H1 (cell line): ENCODE data around the gene CLCA4. TPM values are rescaled to one million over a fixed set of nuclear protein-coding genes. Genes with fewer than 3 reads are reported as not detected.

Experiments used
- CTCF ChIA-PET: fragments of 300-600 bp; sonication (Branson Sonifier 250); formaldehyde crosslinking; loops from one replicate; lab custom pipeline; 2021; ENCODE audit not compliant: partially characterized antibody; lab: Charles Lee
- POLR2A ChIA-PET: fragments of 300-600 bp; sonication (Branson Sonifier 250); formaldehyde crosslinking; loops from one replicate; lab custom pipeline; 2021; ENCODE audit warnings: inconsistent platforms; ENCODE audit not compliant: partially characterized antibody; lab: Charles Lee
- DNase-seq, 2 experiments: peaks; one replicate each; pipeline versions ENCODE4 v3.0.0 to v3.0.0-alpha.2; 2010 to 2022; ENCODE audit warnings: low spot score in 2 of 2, low read depth in 1 of 2, mixed read lengths in 1 of 2
- FAIRE-seq: peaks from 2 replicates; lab custom pipeline; 2011; peaks lifted over from hg19 to GRCh38; lab: Jason Lieb, UNC
- H2AFZ ChIP-seq: 2 replicates; pipeline ENCODE4 v1.8.1; 2012; ENCODE audit warnings: low read length, inconsistent platforms
- H2AK5ac ChIP-seq: 2 replicates; pipeline ENCODE4 v1.6.1; 2013; ENCODE audit warnings: low read depth, low read length
- H2BK120ac ChIP-seq: replicated peaks from 2 replicates; pipeline ENCODE3; 2013; ENCODE audit warnings: low read depth, low read length, inconsistent platforms
- H2BK12ac ChIP-seq: 2 replicates; pipeline ENCODE4 v1.6.1; 2013; ENCODE audit warnings: low read depth, low read length
- H2BK15ac ChIP-seq: 2 replicates; pipeline ENCODE4 v1.6.1; 2013; ENCODE audit warnings: low read length
- H2BK20ac ChIP-seq: 2 replicates; pipeline ENCODE4 v1.6.1; 2013; ENCODE audit warnings: low read length
- H2BK5ac ChIP-seq: 2 replicates; pipeline ENCODE4 v1.6.1; 2013; ENCODE audit warnings: low read depth, low read length
- H3K14ac ChIP-seq: 2 replicates; pipeline ENCODE4 v1.6.1; 2013; ENCODE audit warnings: inconsistent platforms; ENCODE audit not compliant: insufficient read length
- H3K18ac ChIP-seq: 2 replicates; pipeline ENCODE4 v1.6.1; 2013; ENCODE audit warnings: low read length; ENCODE audit errors: extremely low read depth
- H3K23ac ChIP-seq: 2 replicates; pipeline ENCODE4 v1.6.1; 2013; ENCODE audit warnings: inconsistent platforms; ENCODE audit not compliant: insufficient read length
- H3K23me2 ChIP-seq: 2 replicates; pipeline ENCODE4 v1.6.1; 2013; ENCODE audit warnings: low read depth, low read length
- H3K27ac ChIP-seq: 2 replicates; pipeline ENCODE4 v1.6.1; 2011; ENCODE audit warnings: low read depth, low read length, inconsistent platforms
- H3K27me3 ChIP-seq, 4 experiments: replicated peaks in 1 of 4; 1 replicate in 1 of 4; 2 replicates in 3 of 4; pipeline versions ENCODE4 v1.6.1 to v1.8.1; 2011 to 2013; ENCODE audit warnings: low read length in 3 of 4, mild to moderate bottlenecking in 3 of 4, inconsistent platforms in 2 of 4, mixed read lengths in 2 of 4, moderate library complexity in 1 of 4; ENCODE audit not compliant: control insufficient read depth in 3 of 4, insufficient read depth in 3 of 4; ENCODE audit errors: extremely low read depth in 1 of 4
- H3K36me3 ChIP-seq, 4 experiments: 2 replicates each; pipeline versions ENCODE4 v1.6.1 to v1.8.1; 2011 to 2013; ENCODE audit warnings: mild to moderate bottlenecking in 4 of 4, low read length in 3 of 4, moderate library complexity in 2 of 4, control low read depth in 1 of 4, inconsistent platforms in 1 of 4; ENCODE audit not compliant: insufficient read depth in 4 of 4, control insufficient read depth in 2 of 4
- H3K4ac ChIP-seq: replicated peaks from 2 replicates; pipeline ENCODE3; 2013; ENCODE audit warnings: low read length, low read depth, mixed read lengths, inconsistent platforms; ENCODE audit not compliant: insufficient read length
- H3K4me1 ChIP-seq, 4 experiments: replicated peaks in 1 of 4; 1 replicate in 1 of 4; 2 replicates in 3 of 4; pipeline versions ENCODE4 v1.6.1 to v1.8.1; 2011 to 2013; ENCODE audit warnings: low read length in 3 of 4, inconsistent platforms in 2 of 4, mixed read lengths in 1 of 4; ENCODE audit not compliant: insufficient read depth in 4 of 4, control insufficient read depth in 3 of 4
- H3K4me2 ChIP-seq, 2 experiments: 2 replicates each; pipeline versions ENCODE4 v1.6.1 to v1.8.1; 2011 to 2013; ENCODE audit warnings: low read depth in 2 of 2, low read length in 2 of 2, control low read depth in 1 of 2, inconsistent platforms in 1 of 2, mild to moderate bottlenecking in 1 of 2; ENCODE audit not compliant: insufficient read depth in 1 of 2
- H3K4me3 ChIP-seq, 4 experiments: fragments of 200-600, 300-600 bp in 1 of 4; sonication (generic), shearing (Covaris generic), sonication (Bioruptor Twin) in 1 of 4; 2 replicates each; pipeline versions ENCODE4 v1.5.1 to v1.8.1; 2011 to 2016; ENCODE audit warnings: low read length in 4 of 4, low read depth in 3 of 4, control low read depth in 2 of 4, inconsistent platforms in 2 of 4, mild to moderate bottlenecking in 2 of 4, mixed read lengths in 1 of 4, moderate library complexity in 1 of 4; ENCODE audit not compliant: insufficient read depth in 2 of 4; ENCODE audit errors: extremely low read depth in 1 of 4
- H3K56ac ChIP-seq: replicated peaks from 2 replicates; pipeline ENCODE3; 2013; ENCODE audit warnings: low read depth, mild to moderate bottlenecking, mixed read lengths, low read length, inconsistent platforms; ENCODE audit not compliant: insufficient read length
- H3K79me1 ChIP-seq: 2 replicates; pipeline ENCODE4 v1.6.1; 2013; ENCODE audit warnings: low read depth, low read length, control low read depth
- H3K79me2 ChIP-seq, 2 experiments: 2 replicates each; pipeline versions ENCODE4 v1.6.1 to v1.8.1; 2012 to 2013; ENCODE audit warnings: low read length in 2 of 2, mild to moderate bottlenecking in 2 of 2, inconsistent platforms in 1 of 2; ENCODE audit not compliant: insufficient read depth in 2 of 2, control insufficient read depth in 1 of 2
- H3K9ac ChIP-seq, 4 experiments: replicated peaks in 1 of 4; 1 replicate in 1 of 4; 2 replicates in 3 of 4; pipeline versions ENCODE4 v1.6.1 to v1.8.1; 2011 to 2013; ENCODE audit warnings: low read depth in 3 of 4, low read length in 3 of 4, control low read depth in 2 of 4, mild to moderate bottlenecking in 2 of 4, moderate library complexity in 2 of 4, inconsistent platforms in 1 of 4; ENCODE audit errors: extremely low read depth in 1 of 4
- H3K9me3 ChIP-seq, 2 experiments: 2 replicates each; pipeline versions ENCODE4 v1.6.1 to v1.8.1; 2012 to 2013; ENCODE audit warnings: mild to moderate bottlenecking in 2 of 2, moderate library complexity in 2 of 2, control low read depth in 1 of 2, inconsistent platforms in 1 of 2, low read depth in 1 of 2, low read length in 1 of 2, mixed read lengths in 1 of 2; ENCODE audit not compliant: insufficient read depth in 2 of 2
- H4K20me1 ChIP-seq, 2 experiments: replicated peaks in 1 of 2; 2 replicates each; pipeline versions ENCODE3 to v1.8.1; 2011 to 2013; ENCODE audit warnings: inconsistent platforms in 2 of 2, low read length in 2 of 2, mild to moderate bottlenecking in 1 of 2; ENCODE audit not compliant: insufficient read depth in 2 of 2, control insufficient read depth in 1 of 2
- H4K5ac ChIP-seq: 2 replicates; pipeline ENCODE4 v1.6.1; 2013; ENCODE audit warnings: low read length, low read depth, mixed read lengths, inconsistent platforms; ENCODE audit not compliant: insufficient read length
- H4K8ac ChIP-seq: 2 replicates; pipeline ENCODE4 v1.8.0; 2013; ENCODE audit warnings: mild to moderate bottlenecking, moderate library complexity, low read length, inconsistent platforms; ENCODE audit not compliant: insufficient read depth; ENCODE audit errors: extremely low read depth
- H4K91ac ChIP-seq: replicated peaks from 2 replicates; pipeline ENCODE3; 2013; ENCODE audit warnings: low read length, mixed read lengths, inconsistent platforms; ENCODE audit not compliant: insufficient read length
- CBX5 ChIP-seq: fragments of 300-800, 300-1000 bp; sonication (generic); IDR thresholded peaks from 2 replicates; pipeline ENCODE4 v1.7.1; 2016; ENCODE audit warnings: antibody characterized with exemption, low read length, low read depth
- CBX8 ChIP-seq: fragments of 300-800, 300-1000 bp; sonication (generic); IDR thresholded peaks from 2 replicates; pipeline ENCODE4 v1.7.1; 2016; ENCODE audit warnings: low read depth, low read length, borderline replicate concordance
- CREB1 ChIP-seq: IDR thresholded peaks from 2 replicates; pipeline ENCODE4 v1.6.1; 2012; ENCODE audit warnings: inconsistent platforms
- HDAC2 ChIP-seq, 2 experiments: fragments of 300-600 bp in 1 of 2; sonication (generic) in 1 of 2; IDR thresholded peaks; 2 replicates each; pipeline ENCODE4 v1.6.1; 2011 to 2012; ENCODE audit warnings: low read depth in 2 of 2, low read length in 2 of 2, mild to moderate bottlenecking in 2 of 2, moderate library complexity in 2 of 2, borderline replicate concordance in 1 of 2, inconsistent platforms in 1 of 2
- HDAC6 ChIP-seq: IDR thresholded peaks from one replicate; pipeline ENCODE4 v1.7.1; 2012; ENCODE audit warnings: low read depth, mild to moderate bottlenecking, inconsistent platforms, low read length, moderate library complexity
- JUN ChIP-seq: IDR thresholded peaks from 2 replicates; pipeline ENCODE4 v1.6.1; 2011; ENCODE audit warnings: low read depth, mild to moderate bottlenecking, improper control_type of control experiment, low read length
- KDM1A ChIP-seq: fragments of 200-600, 300-600 bp; sonication (generic); IDR thresholded peaks from 2 replicates; pipeline ENCODE4 v1.7.1; 2016; ENCODE audit warnings: mild to moderate bottlenecking, low read length, borderline replicate concordance
- NANOG ChIP-seq: IDR thresholded peaks from 2 replicates; pipeline ENCODE4 v1.6.1; 2011; ENCODE audit warnings: low read length, low read depth, mild to moderate bottlenecking, inconsistent platforms; ENCODE audit not compliant: insufficient read depth, poor library complexity, severe bottlenecking
- POLR2A ChIP-seq, 2 experiments: IDR thresholded peaks; 1 replicate in 1 of 2; 2 replicates in 1 of 2; pipeline ENCODE4 v1.6.1; 2011; ENCODE audit warnings: low read depth in 2 of 2, low read length in 2 of 2, mild to moderate bottlenecking in 2 of 2; ENCODE audit errors: control extremely low read depth in 1 of 2
- RFX5 ChIP-seq: IDR thresholded peaks from 2 replicates; pipeline ENCODE4 v1.6.1; 2011; ENCODE audit warnings: low read depth, low read length, improper control_type of control experiment, borderline replicate concordance
- RNF2 ChIP-seq: fragments of 200-900, 300-1000 bp; sonication (generic); IDR thresholded peaks from 2 replicates; pipeline ENCODE4 v1.7.1; 2016; ENCODE audit warnings: borderline replicate concordance, low read depth, mild to moderate bottlenecking, antibody characterized with exemption, low read length; ENCODE audit not compliant: poor library complexity, severe bottlenecking; ENCODE audit errors: missing control alignments
- SAP30 ChIP-seq: fragments of 300-600 bp; sonication (generic); IDR thresholded peaks from 2 replicates; pipeline ENCODE4 v1.7.1; 2012; ENCODE audit warnings: low read length, moderate library complexity, mild to moderate bottlenecking, inconsistent platforms; ENCODE audit not compliant: insufficient read depth, insufficient replicate concordance
- TAF1 ChIP-seq: IDR thresholded peaks from 2 replicates; pipeline ENCODE4 v1.6.1; 2011; ENCODE audit warnings: mild to moderate bottlenecking, low read depth, low read length
- WGBS, 2 experiments: shearing (Covaris generic) in 1 of 2; methylation state at CpG; one replicate each; pipeline versions ENCODE4 v1.1.6 to v1.1.7; 2013 to 2015; ENCODE audit warnings: low lambda C conversion rate in 2 of 2, mixed read lengths in 2 of 2, inconsistent platforms in 1 of 2, low coverage in 1 of 2, missing lambda C conversion rate in 1 of 2; ENCODE audit not compliant: insufficient replicate concordance in 2 of 2, insufficient coverage in 1 of 2, insufficient read length in 1 of 2; ENCODE audit errors: extremely low coverage in 1 of 2, missing lambda C conversion rate in 1 of 2; 5-methylcytosine and 5-hydroxymethylcytosine counted together
- polyA plus RNA-seq, 7 experiments: library from polyadenylated mRNA; depleted of rRNA in 3 of 7; stranded (reverse) in 5 of 7; unstranded in 2 of 7; fragments of >200 nt in 5 of 7; fragments of 200-250 nt in 2 of 7; gene quantifications; 1 replicate in 5 of 7; 2 replicates in 1 of 7; 4 replicates in 1 of 7; pipeline versions ENCODE4 v1.2.1 to v1.2.3, GENCODE V29; 2011 to 2013; ENCODE audit warnings: missing spikeins in 2 of 7, mixed read lengths in 2 of 7
- total RNA-seq: library from RNA; stranded (reverse); fragmentation: NEBNext Ultra II Directional; extraction: Animal tissue kit (Norgen Biotek cat#: 25700); gene quantifications from 2 replicates; pipeline ENCODE4 v1.2.1, GENCODE V29; 2021
- TF ChIP-seq, protein P1 (sequence below): IDR thresholded peaks from 2 replicates; pipeline ENCODE4 v1.6.1; 2011; ENCODE audit warnings: low read depth, mild to moderate bottlenecking, low read length; ENCODE audit not compliant: insufficient read depth

Gene CLCA4
- total and polyA plus RNA-seq, 2 of the 8 experiments (the other 6 are each of a cell fraction or from before 2014, with no cell fraction given): not detected

DNA sequence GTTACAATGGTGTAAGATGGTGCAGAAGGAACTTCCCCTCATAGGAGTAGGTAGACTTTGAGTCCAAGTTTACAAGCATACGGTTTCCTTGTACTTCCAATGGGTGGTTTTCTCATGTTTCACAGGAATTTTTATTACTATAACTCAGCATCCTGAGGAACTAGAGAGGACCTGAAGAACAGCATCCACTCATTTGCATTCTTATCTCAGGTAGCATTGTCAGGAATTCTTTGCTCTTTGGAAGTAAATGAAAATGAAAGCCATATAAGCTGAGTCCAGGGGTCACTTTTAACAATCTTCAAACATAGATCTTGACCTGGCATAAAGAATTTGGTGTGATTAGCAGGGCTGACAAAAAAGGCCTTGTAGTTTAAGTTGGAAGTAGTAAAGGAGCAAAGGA, 34.4 kb downstream of the CLCA4 start:
- H3K9me3 ChIP-seq: no peaks in the 10 kb centered on the region
- no peak for FAIRE-seq
- H2BK5ac ChIP-seq: no peak overlapping the region
- H4K8ac ChIP-seq: no peak overlapping the region
- no peaks in the 10 kb centered on the region for H3K79me2 ChIP-seq
- no peak for DNase-seq
- H4K5ac ChIP-seq: no peak overlapping the region
- H3K27me3 ChIP-seq: no peaks in the 10 kb centered on the region
- no peak overlapping the region for H2AK5ac ChIP-seq
- no peaks in the 10 kb centered on the region for H3K4me1 ChIP-seq
- no peak overlapping the region for H3K18ac ChIP-seq
- H3K4me3 ChIP-seq: no peak overlapping the region
- H3K4ac ChIP-seq: no peak overlapping the region
- POLR2A ChIA-PET: no interaction called here
- no peak overlapping the region for H3K56ac ChIP-seq
- H3K23ac ChIP-seq: no peak overlapping the region
- no peak overlapping the region for H3K4me2 ChIP-seq
- no peak overlapping the region for H2BK20ac ChIP-seq
- no peak overlapping the region for H3K9ac ChIP-seq
- H2BK12ac ChIP-seq: no peak overlapping the region
- H3K36me3 ChIP-seq: no peaks in the 10 kb centered on the region
- H4K91ac ChIP-seq: no peak overlapping the region
- H2BK15ac ChIP-seq: no peak overlapping the region
- H4K20me1 ChIP-seq: no peaks in the 10 kb centered on the region
- H2AFZ ChIP-seq: no peak overlapping the region
- WGBS, 2 experiments: 84% methylated on average over 1 of the region's 1 CpG; no CpG with 5 or more reads in 1 of the 2 experiments
- H2BK120ac ChIP-seq: no peak overlapping the region
- H3K14ac ChIP-seq: no peak overlapping the region
- no peaks in the 10 kb centered on the region; the same call in 1 of the 2 replicates for H3K23me2 ChIP-seq
- H3K27ac ChIP-seq: no peak overlapping the region
- no peaks in the 10 kb centered on the region for H3K79me1 ChIP-seq
- CTCF ChIA-PET: interaction anchor here (0.6 to 2.0 kb wide), 2 partner anchors 10 to 17 kb away, joined by 4 to 6 read pairs; no protein-coding TSS in a partner anchor
- TF ChIP-seq CBX5 (no peak), HDAC2 (IDR thresholded peaks at IDR 0.05; ENCODE audit: borderline replicate concordance in 1 of 2, low read depth in 2 of 2, low read length in 2 of 2) (no peak), CBX8 (no peak), CREB1 (no peak), TAF1 (no peak), JUN (no peak), KDM1A (no peak), POLR2A (IDR thresholded peaks at IDR 0.05; ENCODE audit: control extremely low read depth in 1 of 2, low read depth in 2 of 2, low read length in 2 of 2) (no peak), HDAC6 (no peak), RNF2 (no peak), RFX5 (no peak), NANOG (no peak), SAP30 (no peak)
- TF ChIP-seq, protein P1, sequence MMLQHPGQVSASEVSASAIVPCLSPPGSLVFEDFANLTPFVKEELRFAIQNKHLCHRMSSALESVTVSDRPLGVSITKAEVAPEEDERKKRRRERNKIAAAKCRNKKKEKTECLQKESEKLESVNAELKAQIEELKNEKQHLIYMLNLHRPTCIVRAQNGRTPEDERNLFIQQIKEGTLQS: no peak
